Stimulated activated CD4-positive, alpha-beta T cell treated with anti-CD3 and anti-CD28 coated beads, Interleukin-12 subunit alpha, Interleukin-12 subunit beta, amount 100 ng/mL, for 48 hours (primary cell): Measurements from ENCODE around the gene FBXO47.

Experiments
- DNase-seq, 3 donors: peaks; one replicate each; pipeline ENCODE4 v3.0.0-alpha.2; 2020; ENCODE audit warnings: low read depth in 2 of 3, low spot score in 1 of 3

The FBXO47 gene

GRCh38 chr17:38967290-38967738, at the start of gene FBXO47:
FBXO47 (minus strand) TSS chr17:38967403; CDS start chr17:38963025, 4,378 bp downstream.
- DNase-seq = peak; percentile 64 to 78 (median 75)

- DNase-seq = no peak
Measured at GRCh38 chr17:39016193-39017153, 49.3 kb upstream of the FBXO47 start.

GRCh38 chr17:39015546-39015935, 48.3 kb upstream of the FBXO47 start:
- no peak for DNase-seq

- no peak for DNase-seq
Measured at GRCh38 chr17:39014795-39015545, 47.8 kb upstream of the FBXO47 start.

GRCh38 chr17:39014044-39014794, 47.0 kb upstream of the FBXO47 start:
- DNase-seq = no peak

GRCh38 chr17:39012725-39013124, 45.5 kb upstream of the FBXO47 start:
- DNase-seq = no peak

GRCh38 chr17:39011907-39012468, 44.8 kb upstream of the FBXO47 start:
- DNase-seq = no peak

GRCh38 chr17:39009581-39010001, 42.4 kb upstream of the FBXO47 start:
- no peak for DNase-seq

- no peak for DNase-seq
Measured at GRCh38 chr17:39008633-39009032, 41.4 kb upstream of the FBXO47 start.

GRCh38 chr17:39002991-39003715, 36.0 kb upstream of the FBXO47 start:
- DNase-seq = peak; percentile 15 to 30 (median 21)

- DNase-seq = no peak
Measured at GRCh38 chr17:39001703-39002637, 34.8 kb upstream of the FBXO47 start.

- no peak for DNase-seq
Measured at GRCh38 chr17:39000021-39000601, 32.9 kb upstream of the FBXO47 start.

GRCh38 chr17:38996660-38997337, 29.6 kb upstream of the FBXO47 start:
- no peak for DNase-seq

GRCh38 chr17:38994026-38994425, 26.8 kb upstream of the FBXO47 start:
- no peak for DNase-seq

GRCh38 chr17:38984666-38985065, 17.5 kb upstream of the FBXO47 start:
- DNase-seq = no peak

- peak in 1 of 3 donors; percentile 57 for DNase-seq
Measured at GRCh38 chr17:38982858-38983746, 15.9 kb upstream of the FBXO47 start.

- DNase-seq = no peak
Measured at GRCh38 chr17:38981636-38982035, 14.4 kb upstream of the FBXO47 start.
